ENCODE measurements around the gene TRMT10C. TPM values are rescaled to one million over a fixed set of nuclear protein-coding genes. Genes with fewer than 3 reads are reported as not detected.

Gene TRMT10C
- total and polyA plus RNA-seq, 9 of the 15 experiments (the other 6 are each of a cell fraction or from before 2014, with no cell fraction given): 48.6 to 106 (median 63.9) TPM

DNA sequence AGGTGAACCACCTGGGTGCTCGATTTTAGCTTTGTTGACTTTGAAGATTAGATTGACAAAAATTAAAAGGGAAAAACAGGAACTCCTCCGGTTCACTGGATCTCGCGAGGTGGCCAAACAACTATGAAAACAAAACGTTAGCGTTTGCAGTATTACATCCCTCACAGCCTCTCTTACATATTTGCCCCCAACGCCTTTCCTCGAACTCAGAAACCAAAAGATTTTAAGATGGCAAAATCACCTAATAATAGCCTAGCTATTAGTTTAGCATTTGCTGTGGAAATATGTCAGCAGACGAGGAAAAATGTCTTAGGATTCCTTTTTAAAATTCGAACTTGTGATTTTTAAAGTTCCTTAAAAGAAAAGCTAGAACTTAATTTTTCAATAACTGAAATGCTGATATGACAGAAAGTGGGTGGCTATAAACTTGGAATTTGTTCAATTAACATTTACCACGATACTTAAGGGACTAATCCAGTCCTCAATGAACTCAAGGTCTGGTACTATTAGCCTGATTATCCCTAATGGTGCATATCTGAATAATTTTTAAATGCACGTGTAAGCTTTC lies 48.2 kb upstream of the TRMT10C start (continued):
- TF ChIP-seq HIVEP1 (CRISPR knock-in tag; IDR thresholded peaks at IDR 0.05): no peak
- TF ChIP-seq RFX7 (CRISPR knock-in tag; IDR thresholded peaks at IDR 0.05): no peak
- TF ChIP-seq, protein P1, sequence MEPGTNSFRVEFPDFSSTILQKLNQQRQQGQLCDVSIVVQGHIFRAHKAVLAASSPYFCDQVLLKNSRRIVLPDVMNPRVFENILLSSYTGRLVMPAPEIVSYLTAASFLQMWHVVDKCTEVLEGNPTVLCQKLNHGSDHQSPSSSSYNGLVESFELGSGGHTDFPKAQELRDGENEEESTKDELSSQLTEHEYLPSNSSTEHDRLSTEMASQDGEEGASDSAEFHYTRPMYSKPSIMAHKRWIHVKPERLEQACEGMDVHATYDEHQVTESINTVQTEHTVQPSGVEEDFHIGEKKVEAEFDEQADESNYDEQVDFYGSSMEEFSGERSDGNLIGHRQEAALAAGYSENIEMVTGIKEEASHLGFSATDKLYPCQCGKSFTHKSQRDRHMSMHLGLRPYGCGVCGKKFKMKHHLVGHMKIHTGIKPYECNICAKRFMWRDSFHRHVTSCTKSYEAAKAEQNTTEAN (CRISPR knock-in tag; IDR thresholded peaks at IDR 0.05): no peak
- no peak for TF ChIP-seq TARDBP (IDR thresholded peaks at IDR 0.05)
- TF ChIP-seq, protein P2, sequence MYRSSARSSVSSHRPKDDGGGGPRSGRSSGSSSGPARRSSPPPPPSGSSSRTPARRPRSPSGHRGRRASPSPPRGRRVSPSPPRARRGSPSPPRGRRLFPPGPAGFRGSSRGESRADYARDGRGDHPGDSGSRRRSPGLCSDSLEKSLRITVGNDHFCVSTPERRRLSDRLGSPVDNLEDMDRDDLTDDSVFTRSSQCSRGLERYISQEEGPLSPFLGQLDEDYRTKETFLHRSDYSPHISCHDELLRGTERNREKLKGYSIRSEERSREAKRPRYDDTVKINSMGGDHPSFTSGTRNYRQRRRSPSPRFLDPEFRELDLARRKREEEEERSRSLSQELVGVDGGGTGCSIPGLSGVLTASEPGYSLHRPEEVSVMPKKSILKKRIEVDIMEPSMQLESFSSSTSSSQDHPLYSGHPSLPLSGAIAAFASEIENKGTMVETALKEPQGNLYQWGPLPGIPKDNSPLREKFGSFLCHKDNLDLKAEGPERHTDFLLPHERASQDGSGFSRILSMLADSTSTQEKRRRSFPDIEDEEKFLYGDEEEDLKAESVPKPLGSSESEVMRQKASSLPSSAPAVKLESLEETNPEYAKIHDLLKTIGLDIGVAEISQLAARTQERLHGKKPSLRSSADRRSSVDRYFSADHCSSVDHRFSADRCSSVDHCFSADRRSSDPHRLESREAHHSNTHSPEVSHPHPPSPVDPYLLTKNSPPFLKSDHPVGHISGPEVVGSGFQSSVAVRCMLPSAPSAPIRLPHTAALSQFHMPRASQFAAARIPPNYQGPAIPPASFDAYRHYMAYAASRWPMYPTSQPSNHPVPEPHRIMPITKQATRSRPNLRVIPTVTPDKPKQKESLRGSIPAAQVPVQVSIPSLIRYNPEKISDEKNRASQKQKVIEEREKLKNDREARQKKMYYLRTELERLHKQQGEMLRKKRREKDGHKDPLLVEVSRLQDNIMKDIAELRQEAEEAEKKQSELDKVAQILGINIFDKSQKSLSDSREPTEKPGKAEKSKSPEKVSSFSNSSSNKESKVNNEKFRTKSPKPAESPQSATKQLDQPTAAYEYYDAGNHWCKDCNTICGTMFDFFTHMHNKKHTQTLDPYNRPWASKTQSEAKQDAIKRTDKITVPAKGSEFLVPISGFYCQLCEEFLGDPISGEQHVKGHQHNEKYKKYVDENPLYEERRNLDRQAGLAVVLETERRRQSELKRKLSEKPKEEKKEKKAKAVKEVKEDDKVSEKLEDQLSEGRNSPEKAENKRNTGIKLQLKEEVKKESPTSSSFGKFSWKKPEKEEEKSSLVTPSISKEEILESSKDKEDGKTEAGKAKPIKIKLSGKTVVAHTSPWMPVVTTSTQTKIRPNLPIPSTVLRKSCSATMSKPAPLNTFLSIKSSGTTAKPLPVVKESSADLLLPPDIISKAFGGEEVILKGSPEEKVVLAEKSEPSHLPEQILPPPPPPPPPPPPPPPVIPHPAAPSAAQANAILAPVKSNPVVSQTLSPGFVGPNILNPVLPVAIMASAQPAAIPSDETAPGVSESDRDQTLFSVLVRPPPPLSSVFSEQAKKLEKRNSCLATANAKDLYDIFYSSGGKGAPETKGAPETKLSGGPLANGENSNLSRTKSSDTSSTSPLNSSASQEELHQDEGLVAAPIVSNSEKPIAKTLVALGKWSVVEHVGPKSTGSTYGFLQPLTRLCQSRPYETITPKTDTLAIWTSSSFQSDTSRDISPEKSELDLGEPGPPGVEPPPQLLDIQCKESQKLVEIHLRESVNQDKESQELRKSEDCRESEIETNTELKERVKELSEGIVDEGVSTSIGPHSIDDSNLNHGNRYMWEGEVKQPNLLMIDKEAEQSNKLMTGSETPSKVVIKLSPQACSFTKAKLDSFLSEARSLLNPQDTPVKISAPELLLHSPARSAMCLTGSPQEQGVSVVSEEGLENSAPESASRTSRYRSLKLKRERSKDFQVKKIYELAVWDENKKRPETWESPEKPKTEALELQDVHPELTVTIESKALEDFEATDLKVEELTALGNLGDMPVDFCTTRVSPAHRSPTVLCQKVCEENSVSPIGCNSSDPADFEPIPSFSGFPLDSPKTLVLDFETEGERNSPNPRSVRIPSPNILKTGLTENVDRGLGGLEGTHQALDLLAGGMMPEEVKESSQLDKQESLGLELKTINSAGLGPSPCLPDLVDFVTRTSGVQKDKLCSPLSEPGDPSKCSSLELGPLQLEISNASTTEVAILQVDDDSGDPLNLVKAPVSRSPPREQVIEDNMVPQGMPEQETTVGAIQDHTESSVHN (IDR thresholded peaks at IDR 0.05; ENCODE audit: borderline replicate concordance in 1 of 2, low read depth in 1 of 2): no peak
- TF ChIP-seq, protein P3, sequence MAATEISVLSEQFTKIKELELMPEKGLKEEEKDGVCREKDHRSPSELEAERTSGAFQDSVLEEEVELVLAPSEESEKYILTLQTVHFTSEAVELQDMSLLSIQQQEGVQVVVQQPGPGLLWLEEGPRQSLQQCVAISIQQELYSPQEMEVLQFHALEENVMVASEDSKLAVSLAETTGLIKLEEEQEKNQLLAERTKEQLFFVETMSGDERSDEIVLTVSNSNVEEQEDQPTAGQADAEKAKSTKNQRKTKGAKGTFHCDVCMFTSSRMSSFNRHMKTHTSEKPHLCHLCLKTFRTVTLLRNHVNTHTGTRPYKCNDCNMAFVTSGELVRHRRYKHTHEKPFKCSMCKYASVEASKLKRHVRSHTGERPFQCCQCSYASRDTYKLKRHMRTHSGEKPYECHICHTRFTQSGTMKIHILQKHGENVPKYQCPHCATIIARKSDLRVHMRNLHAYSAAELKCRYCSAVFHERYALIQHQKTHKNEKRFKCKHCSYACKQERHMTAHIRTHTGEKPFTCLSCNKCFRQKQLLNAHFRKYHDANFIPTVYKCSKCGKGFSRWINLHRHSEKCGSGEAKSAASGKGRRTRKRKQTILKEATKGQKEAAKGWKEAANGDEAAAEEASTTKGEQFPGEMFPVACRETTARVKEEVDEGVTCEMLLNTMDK (IDR thresholded peaks at IDR 0.05; ENCODE audit: borderline replicate concordance, insufficient read depth, low read depth, low read length, poor library complexity, severe bottlenecking): no peak
- TF ChIP-seq, protein P4, sequence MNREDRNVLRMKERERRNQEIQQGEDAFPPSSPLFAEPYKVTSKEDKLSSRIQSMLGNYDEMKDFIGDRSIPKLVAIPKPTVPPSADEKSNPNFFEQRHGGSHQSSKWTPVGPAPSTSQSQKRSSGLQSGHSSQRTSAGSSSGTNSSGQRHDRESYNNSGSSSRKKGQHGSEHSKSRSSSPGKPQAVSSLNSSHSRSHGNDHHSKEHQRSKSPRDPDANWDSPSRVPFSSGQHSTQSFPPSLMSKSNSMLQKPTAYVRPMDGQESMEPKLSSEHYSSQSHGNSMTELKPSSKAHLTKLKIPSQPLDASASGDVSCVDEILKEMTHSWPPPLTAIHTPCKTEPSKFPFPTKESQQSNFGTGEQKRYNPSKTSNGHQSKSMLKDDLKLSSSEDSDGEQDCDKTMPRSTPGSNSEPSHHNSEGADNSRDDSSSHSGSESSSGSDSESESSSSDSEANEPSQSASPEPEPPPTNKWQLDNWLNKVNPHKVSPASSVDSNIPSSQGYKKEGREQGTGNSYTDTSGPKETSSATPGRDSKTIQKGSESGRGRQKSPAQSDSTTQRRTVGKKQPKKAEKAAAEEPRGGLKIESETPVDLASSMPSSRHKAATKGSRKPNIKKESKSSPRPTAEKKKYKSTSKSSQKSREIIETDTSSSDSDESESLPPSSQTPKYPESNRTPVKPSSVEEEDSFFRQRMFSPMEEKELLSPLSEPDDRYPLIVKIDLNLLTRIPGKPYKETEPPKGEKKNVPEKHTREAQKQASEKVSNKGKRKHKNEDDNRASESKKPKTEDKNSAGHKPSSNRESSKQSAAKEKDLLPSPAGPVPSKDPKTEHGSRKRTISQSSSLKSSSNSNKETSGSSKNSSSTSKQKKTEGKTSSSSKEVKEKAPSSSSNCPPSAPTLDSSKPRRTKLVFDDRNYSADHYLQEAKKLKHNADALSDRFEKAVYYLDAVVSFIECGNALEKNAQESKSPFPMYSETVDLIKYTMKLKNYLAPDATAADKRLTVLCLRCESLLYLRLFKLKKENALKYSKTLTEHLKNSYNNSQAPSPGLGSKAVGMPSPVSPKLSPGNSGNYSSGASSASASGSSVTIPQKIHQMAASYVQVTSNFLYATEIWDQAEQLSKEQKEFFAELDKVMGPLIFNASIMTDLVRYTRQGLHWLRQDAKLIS (CRISPR knock-in tag; IDR thresholded peaks at IDR 0.05): no peak
- TF ChIP-seq, protein P5, sequence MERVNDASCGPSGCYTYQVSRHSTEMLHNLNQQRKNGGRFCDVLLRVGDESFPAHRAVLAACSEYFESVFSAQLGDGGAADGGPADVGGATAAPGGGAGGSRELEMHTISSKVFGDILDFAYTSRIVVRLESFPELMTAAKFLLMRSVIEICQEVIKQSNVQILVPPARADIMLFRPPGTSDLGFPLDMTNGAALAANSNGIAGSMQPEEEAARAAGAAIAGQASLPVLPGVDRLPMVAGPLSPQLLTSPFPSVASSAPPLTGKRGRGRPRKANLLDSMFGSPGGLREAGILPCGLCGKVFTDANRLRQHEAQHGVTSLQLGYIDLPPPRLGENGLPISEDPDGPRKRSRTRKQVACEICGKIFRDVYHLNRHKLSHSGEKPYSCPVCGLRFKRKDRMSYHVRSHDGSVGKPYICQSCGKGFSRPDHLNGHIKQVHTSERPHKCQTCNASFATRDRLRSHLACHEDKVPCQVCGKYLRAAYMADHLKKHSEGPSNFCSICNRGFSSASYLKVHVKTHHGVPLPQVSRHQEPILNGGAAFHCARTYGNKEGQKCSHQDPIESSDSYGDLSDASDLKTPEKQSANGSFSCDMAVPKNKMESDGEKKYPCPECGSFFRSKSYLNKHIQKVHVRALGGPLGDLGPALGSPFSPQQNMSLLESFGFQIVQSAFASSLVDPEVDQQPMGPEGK (CRISPR knock-in tag; IDR thresholded peaks at IDR 0.05; ENCODE audit: borderline replicate concordance): no peak
- no peak for TF ChIP-seq CEBPB (tag; IDR thresholded peaks at IDR 0.05)
